ENCODE results near the gene MYLK4.

The MYLK4 gene

GRCh38 chr6:2619651-2620050, 131.1 kb downstream of the MYLK4 start:
- TF ChIP-seq CTCF (IDR thresholded peaks at IDR 0.05; ENCODE audit: insufficient read depth, low read depth, low read length, missing control alignments) = no peak
- H3K4me3 ChIP-seq (ENCODE audit: low read depth, low read length) = no peak overlapping the region
- DNase-seq (ENCODE audit: low read depth) = no peak

GRCh38 chr6:2617729-2618128, 133.0 kb downstream of the MYLK4 start:
- H3K4me3 ChIP-seq (ENCODE audit: low read depth, low read length) = no peak overlapping the region
- TF ChIP-seq CTCF (IDR thresholded peaks at IDR 0.05; ENCODE audit: insufficient read depth, low read depth, low read length, missing control alignments) = no peak
- DNase-seq (ENCODE audit: low read depth) = no peak

- no peak for DNase-seq (ENCODE audit: low read depth)
Measured at GRCh38 chr6:2616811-2617210, 133.9 kb downstream of the MYLK4 start.

GRCh38 chr6:2615251-2615650, 135.5 kb downstream of the MYLK4 start:
- DNase-seq (ENCODE audit: low read depth) = no peak
- H3K4me3 ChIP-seq (ENCODE audit: low read depth, low read length) = no peak overlapping the region
- no peak for TF ChIP-seq CTCF (IDR thresholded peaks at IDR 0.05; ENCODE audit: insufficient read depth, low read depth, low read length, missing control alignments)

More at GRCh38 chr6:2616811-2617210, 133.9 kb downstream of the MYLK4 start:
- H3K4me3 ChIP-seq (ENCODE audit: low read depth, low read length) = no peak overlapping the region
- no peak for TF ChIP-seq CTCF (IDR thresholded peaks at IDR 0.05; ENCODE audit: insufficient read depth, low read depth, low read length, missing control alignments)

GRCh38 chr6:2614846-2615245, 135.9 kb downstream of the MYLK4 start:
- no peak for DNase-seq (ENCODE audit: low read depth)
- no peak overlapping the region for H3K4me3 ChIP-seq (ENCODE audit: low read depth, low read length)
- TF ChIP-seq CTCF (IDR thresholded peaks at IDR 0.05; ENCODE audit: insufficient read depth, low read depth, low read length, missing control alignments) = no peak

GRCh38 chr6:2614155-2614554, 136.6 kb downstream of the MYLK4 start:
- no peak for DNase-seq (ENCODE audit: low read depth)
- TF ChIP-seq CTCF (IDR thresholded peaks at IDR 0.05; ENCODE audit: insufficient read depth, low read depth, low read length, missing control alignments) = no peak

More at GRCh38 chr6:2614155-2614554, 136.6 kb downstream of the MYLK4 start:
- no peak overlapping the region for H3K4me3 ChIP-seq (ENCODE audit: low read depth, low read length)
